GM12801 (cell line): ENCODE measurements around the gene DIPK1A.

Experiments
- CTCF ChIP-seq: IDR thresholded peaks from one replicate; pipeline ENCODE4 v1.5.1; 2011; ENCODE audit warnings: control low read depth; ENCODE audit not compliant: insufficient read length; ENCODE audit errors: extremely low read depth

Gene DIPK1A

GRCh38 chr1:92975551-92976232 lies 14.4 kb upstream of the DIPK1A start:
- no peak for TF ChIP-seq CTCF

GRCh38 chr1:92973203-92973897 lies 12.1 kb upstream of the DIPK1A start:
- no peak for TF ChIP-seq CTCF

GRCh38 chr1:92972409-92973129 lies 11.3 kb upstream of the DIPK1A start:
- no peak for TF ChIP-seq CTCF

GRCh38 chr1:92970990-92971689 lies 9.9 kb upstream of the DIPK1A start:
- TF ChIP-seq CTCF: no peak

- no peak for TF ChIP-seq CTCF
Observed at GRCh38 chr1:92969517-92969916, 8.3 kb upstream of the DIPK1A start.

GRCh38 chr1:92968138-92969032 lies 7.1 kb upstream of the DIPK1A start:
- TF ChIP-seq CTCF: no peak
